NCI-H526 treated with DMSO at 0.1 percent for 48 hours (cell line): ENCODE measurements around the gene DOCK2.

Experiments
- DNase-seq: peaks from one replicate; lab custom pipeline; 2025; lab: John Stamatoyannopoulos, UW

Gene DOCK2

GRCh38 chr5:169864483-169864882 lies 227.4 kb downstream of the DOCK2 start:
- no peak for DNase-seq

DNA sequence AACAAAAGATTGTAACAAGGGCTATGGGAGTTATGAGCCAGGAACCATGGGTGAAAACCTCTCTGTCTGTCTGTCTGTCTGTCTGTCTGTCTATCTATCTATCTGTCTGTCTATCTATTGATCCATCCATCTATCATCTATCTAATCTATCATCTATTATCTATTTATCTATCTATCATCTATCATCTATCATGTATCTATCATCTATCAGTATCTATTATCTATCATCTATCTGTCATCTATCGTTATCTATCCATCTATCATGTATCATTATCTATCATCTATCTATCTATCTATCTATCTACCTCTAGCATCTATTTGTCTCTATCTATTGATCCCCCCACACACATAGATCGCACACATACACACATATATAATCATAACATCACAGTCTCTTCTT lies 230.3 kb downstream of the DOCK2 start:
- DNase-seq, result no peak

DNA sequence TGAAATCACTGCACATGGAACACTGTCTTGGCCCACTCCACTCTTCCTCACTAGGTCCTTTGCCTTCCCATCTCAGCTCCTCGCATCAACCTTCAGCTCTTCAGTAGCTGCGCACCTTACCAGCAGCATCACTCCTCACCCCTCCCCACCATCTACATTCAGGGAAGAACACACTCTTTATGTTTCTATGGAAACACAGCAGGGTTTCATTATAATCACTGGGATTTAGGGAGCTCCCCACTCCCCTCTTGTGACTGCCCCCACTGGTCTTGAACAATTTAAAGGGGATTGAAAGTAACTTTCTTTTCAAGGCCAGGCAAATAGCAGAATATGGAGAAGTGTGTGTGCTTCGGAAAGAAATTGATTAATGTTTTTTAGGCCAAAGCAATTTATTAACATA lies 232.0 kb downstream of the DOCK2 start:
- no peak for DNase-seq

GRCh38 chr5:169870211-169870610 lies 233.1 kb downstream of the DOCK2 start:
- DNase-seq, result no peak

DNA sequence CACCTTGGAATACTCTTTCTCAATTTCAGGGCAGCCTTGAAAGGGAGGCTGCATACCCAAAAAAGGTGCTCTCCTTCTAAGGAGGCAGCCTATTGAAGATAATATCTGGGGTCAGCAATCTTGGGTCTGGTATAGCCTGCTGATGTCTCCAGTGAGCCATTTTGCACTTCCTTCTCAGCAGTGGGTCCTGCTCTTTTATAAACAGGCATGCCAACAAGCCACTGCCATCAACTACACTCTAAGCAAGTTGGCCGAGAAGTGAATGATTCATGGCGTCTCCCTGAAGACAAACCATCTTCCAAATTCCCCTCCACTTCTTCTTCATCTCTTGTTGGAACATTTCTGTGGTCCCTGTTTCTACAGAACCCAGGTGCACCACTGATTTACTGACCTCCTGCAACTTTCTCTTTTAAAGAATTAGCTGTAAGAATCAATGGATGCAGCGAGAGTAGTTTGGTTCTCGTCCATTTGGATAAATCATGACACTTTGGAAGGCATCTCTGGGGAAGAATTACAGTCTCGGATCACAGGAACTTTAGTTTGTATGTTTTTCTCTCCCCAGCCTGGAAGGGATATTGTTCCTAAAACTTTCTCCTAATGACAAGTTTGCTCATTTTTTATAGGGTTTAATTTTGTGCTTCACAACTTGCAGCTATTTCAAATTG lies 234.9 kb downstream of the DOCK2 start:
- DNase-seq, result no peak

DNA sequence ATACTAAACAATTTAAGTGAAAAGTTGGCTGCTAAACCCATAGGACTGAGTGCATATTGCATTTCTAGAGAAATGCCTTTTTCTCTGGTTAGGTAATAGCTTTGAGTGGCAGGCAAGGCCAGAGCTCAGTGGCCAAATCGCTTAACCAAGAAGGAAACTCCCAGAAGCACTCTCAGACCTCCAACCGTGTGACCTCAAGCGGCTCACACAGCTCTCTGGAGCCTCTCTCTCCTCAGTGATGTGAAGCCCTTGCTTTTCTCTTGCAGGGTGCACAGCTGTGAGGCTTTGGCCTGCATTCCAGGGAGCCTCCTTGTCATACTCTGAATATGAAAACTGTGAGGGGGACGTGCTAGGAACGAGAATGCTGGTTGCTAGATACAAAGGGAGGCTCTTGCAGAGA lies 236.6 kb downstream of the DOCK2 start:
- no peak for DNase-seq

- DNase-seq, result no peak
Observed at GRCh38 chr5:169874621-169875020, 237.5 kb downstream of the DOCK2 start.

DNA sequence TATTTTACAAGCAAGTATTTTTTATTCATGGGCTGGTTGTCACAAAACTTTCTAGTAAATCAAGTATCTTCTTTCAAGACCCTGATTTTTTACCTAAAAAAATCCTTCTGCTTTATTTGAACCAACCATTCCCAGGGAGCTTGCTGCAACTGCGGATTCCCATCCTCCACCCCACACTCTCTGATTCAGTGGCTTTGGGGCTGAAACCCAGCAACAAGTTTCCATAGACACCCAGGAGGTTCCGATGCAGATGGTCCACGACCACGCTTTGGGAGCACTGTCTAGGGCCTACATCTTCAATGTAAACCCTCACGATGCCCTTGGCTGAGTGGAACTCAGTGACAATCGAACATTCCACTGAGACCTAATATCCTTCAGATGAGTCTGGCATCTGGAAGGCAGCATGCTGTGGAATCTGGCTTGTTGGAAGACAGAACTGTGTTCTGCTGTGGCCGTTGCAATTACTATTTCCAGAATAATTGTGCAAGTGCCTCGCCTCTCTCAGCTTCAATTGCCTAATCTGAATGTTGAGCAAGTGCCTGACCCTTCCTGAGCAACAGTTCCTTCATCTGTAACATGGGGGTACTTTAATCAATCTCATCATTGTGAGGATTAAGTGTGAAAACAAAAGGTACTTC lies 238.1 kb downstream of the DOCK2 start:
- no peak for DNase-seq

DNA sequence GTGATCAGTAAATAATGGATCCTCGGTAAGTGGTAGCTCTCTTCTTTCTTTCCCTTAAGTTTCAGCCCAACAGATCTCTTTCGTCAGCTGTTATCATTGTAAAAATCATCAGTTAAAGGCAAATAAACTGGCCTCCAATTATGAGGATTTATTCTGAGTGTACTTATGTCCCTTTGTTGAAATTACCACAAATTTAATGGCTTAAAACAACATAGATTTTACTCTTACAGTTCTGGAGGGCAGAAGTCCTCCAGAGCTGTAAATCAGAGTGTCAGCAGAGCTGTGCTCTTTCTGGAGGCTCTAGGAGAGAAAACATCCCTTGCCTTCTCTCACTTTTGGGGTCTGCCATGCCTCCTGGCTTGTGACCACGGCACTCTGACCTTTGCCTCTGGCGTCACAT lies 238.7 kb downstream of the DOCK2 start:
- no peak for DNase-seq

GRCh38 chr5:169876386-169876785 lies 239.3 kb downstream of the DOCK2 start:
- no peak for DNase-seq

DNA sequence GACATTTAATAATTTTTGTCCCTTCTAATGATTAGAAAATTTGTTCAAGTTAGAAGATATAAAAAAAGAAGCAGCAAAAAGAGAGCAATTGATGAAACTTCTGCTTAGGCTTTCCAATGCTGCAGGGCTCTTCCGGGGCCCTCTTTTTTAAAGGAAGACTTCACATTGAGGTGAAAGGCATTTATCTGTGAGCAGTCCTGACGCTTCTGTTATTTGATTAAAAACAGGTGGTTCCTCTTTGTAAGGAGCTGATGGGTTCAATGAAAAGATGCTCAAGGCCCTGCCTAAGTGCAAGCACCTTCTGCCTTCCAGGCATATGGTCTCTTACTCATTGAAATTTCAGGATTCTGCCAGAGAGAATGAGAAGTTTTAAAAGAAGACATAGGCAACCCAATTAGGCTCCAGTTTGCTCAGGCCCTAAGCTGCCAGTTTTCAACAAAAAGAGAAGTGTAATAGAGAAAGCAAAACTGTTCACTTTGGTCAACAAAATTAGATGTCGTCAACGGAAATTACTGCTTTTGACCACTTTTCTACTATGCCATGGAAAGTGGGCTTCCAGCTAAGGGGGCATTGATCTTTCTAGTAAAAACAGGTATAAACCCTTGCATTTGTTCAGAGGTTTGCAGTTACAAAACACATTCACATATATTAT lies 243.1 kb downstream of the DOCK2 start:
- no peak for DNase-seq

- DNase-seq, result no peak
Observed at GRCh38 chr5:169880785-169881184, 243.7 kb downstream of the DOCK2 start.

DNA sequence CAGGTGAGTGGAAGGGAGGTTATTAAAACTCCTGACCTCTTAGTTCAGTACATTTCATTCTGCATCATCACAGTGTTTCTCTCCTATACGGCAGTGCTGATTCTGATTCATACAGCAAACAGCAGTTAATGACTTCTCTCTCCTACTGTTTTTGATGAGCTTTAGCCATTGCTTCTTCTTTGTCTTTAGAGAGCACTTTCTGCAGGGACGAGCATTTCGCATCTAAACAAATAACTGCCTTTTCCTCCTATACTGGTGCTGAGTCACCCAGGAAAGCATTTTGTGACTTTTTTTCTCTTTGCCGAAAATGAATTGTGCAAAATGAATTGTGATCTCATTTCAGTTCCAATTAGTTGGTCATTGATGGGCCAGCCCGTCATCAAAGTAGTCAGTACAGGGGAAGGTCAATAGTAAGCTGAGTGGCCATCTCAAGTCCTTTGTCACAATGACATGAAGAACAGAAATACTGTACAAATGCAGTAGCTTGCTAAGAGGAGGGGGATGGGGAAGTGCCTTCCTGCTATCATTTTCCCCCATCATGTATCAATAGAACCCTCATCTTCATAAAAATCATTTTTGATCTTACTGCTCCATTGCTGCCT lies 244.7 kb downstream of the DOCK2 start:
- no peak for DNase-seq

DNA sequence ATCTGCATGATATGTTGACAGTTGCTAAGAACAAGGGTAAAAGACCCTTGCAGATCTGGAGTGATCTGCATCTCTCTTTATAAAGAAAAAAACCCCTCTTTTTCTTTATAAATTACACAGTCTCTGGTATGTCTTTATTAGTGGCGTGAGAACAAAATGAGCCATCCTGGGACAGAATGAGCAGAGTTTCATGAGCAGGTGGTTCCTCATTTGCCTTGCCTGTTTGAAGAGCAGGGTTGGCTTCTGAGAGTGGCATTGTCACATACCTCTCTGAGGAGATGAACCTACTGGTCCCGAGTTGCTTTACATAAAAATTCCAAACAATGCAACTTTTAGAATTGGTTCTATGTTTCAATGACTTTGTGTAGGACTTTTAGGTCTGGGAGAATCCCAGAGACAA lies 249.0 kb downstream of the DOCK2 start:
- DNase-seq, result no peak

GRCh38 chr5:169886677-169887076 lies 249.6 kb downstream of the DOCK2 start:
- DNase-seq, result no peak

DNA sequence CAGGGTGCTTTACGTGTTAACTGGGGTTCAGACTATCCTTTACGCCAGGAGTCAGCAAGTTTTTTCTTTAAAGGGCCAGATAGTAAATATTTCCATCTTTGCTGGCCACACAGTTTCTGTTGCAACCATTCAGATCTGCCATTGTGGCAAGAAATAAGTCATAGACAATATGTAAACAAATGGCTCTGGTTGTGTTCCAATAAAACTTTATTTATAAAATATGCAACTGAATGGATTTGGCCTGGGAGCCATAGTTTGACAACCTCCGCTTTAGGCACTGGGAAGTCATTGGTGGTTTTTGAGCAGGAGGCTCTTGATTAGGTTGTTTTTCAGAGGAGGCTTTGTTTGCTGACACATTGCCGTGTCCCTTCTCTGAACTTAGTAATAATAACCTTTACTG lies 252.5 kb downstream of the DOCK2 start:
- DNase-seq, result no peak

DNA sequence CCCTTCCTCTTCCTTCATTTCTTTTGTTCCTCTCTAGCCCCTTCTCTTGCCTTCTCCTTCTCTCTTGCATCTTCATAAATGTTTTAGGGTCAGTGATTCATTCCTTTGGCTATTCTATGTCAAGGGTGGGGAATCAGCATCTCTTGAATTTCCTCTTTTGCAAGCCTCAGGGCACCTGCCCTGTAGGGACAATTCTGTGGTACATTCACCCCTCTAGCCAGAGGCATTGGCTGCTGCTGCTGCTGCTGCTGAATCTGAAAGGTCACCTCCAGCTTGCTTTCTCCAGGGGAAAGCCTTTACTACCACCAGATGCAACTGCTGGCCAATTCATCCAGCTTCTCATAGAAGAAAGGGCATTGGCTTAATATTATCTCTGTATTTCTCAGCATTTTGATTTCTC lies 255.9 kb downstream of the DOCK2 start:
- no peak for DNase-seq

GRCh38 chr5:169893571-169893970 lies 256.5 kb downstream of the DOCK2 start:
- DNase-seq, result no peak

GRCh38 chr5:169895926-169896325 lies 258.9 kb downstream of the DOCK2 start:
- DNase-seq, result no peak

- no peak for DNase-seq
Observed at GRCh38 chr5:169897481-169897880, 260.4 kb downstream of the DOCK2 start.

- no peak for DNase-seq
Observed at GRCh38 chr5:169901896-169902295, 264.8 kb downstream of the DOCK2 start.

GRCh38 chr5:169904059-169904458 lies 267.0 kb downstream of the DOCK2 start:
- no peak for DNase-seq

DNA sequence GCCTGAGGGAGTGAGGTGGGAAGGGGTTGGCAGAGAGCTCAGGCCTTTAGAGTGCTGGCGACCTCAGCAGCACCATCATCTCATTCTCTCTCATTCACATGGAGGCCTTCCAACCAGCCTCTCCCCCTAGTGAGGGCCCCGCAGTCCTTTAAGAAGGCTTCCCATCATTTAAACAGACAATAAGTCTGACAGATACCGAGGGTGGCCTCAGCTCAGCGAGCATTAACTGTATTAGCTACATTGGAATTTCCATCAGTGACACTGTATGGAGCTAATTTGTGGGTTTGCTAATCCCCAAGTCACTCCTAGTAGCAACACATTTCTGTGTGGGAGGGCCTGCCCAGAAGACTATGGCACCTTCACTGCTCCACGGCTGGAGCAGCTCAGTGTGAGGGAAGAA lies 267.4 kb downstream of the DOCK2 start:
- DNase-seq, result no peak
